Panc1 (cell line): Measurements from ENCODE around the gene NFATC2. TPM values are rescaled to one million over a fixed set of nuclear protein-coding genes. Genes with fewer than 3 reads are reported as not detected.
A peak's percentile ranks its signal among the peaks of the same experiment; 100 is the strongest.

Source experiments
- ATAC-seq: fragments of 200-7000 bp; cut with Tn5 transposase; 2 replicates; pipeline ENCODE4 v1.9.1; 2020; ENCODE audit warnings: mild to moderate bottlenecking, moderate library complexity
- BruUV-seq: library from RNA; stranded (reverse); fragments of 400-500 nt; replicated peaks from 2 replicates; lab custom pipeline; 2021; lab: Mats Ljungman, UMichigan
- CTCF ChIA-PET: fragments of 300-600 bp; sonication (Branson Sonifier 250); formaldehyde crosslinking; loops from one replicate; lab custom pipeline; 2022; ENCODE audit warnings: antibody characterized with exemption; lab: Charles Lee
- POLR2A ChIA-PET: fragments of 300-600 bp; sonication (Branson Sonifier 250); formaldehyde crosslinking; loops from one replicate; lab custom pipeline; 2022; ENCODE audit warnings: antibody characterized with exemption; lab: Charles Lee
- DNase-seq: peaks from one replicate; pipeline ENCODE4 v3.0.0-alpha.2; 2010; ENCODE audit warnings: low read depth, low spot score
- H3K27ac ChIP-seq: 2 replicates; pipeline ENCODE4 v1.5.1; 2011; ENCODE audit warnings: mild to moderate bottlenecking, low read length, inconsistent platforms
- H3K27me3 ChIP-seq: fragments of 200-500 bp; sonication (Bioruptor generic); 2 replicates; pipeline ENCODE4 v1.6.0; 2014; ENCODE audit warnings: low read length, inconsistent platforms; ENCODE audit not compliant: control insufficient read depth, insufficient read depth
- H3K36me3 ChIP-seq: fragments of 200-500 bp; sonication (Bioruptor generic); 2 replicates; pipeline ENCODE4 v1.5.1; 2014; ENCODE audit warnings: inconsistent platforms, mild to moderate bottlenecking, low read length, moderate library complexity; ENCODE audit not compliant: control insufficient read depth, insufficient read depth
- H3K4me1 ChIP-seq: 2 replicates; pipeline ENCODE4 v1.5.1; 2011; ENCODE audit warnings: inconsistent platforms, mild to moderate bottlenecking, low read length, moderate library complexity; ENCODE audit not compliant: control insufficient read depth, insufficient read depth
- H3K4me3 ChIP-seq, 2 experiments: 2 replicates each; pipeline ENCODE4 v1.5.1; 2011 to 2012; ENCODE audit warnings: low read depth in 2 of 2, low read length in 2 of 2, mild to moderate bottlenecking in 2 of 2, inconsistent platforms in 1 of 2, moderate library complexity in 1 of 2
- H3K9me3 ChIP-seq: fragments of 200-500 bp; sonication (Bioruptor generic); 2 replicates; pipeline ENCODE4 v1.5.1; 2014; ENCODE audit warnings: low read depth, mild to moderate bottlenecking, inconsistent platforms, low read length, moderate library complexity; ENCODE audit not compliant: control insufficient read depth, insufficient read depth
- CTCF ChIP-seq: fragments of 450-650 bp; IDR thresholded peaks from 2 replicates; pipeline ENCODE4 v1.5.1; 2017; ENCODE audit warnings: mild to moderate bottlenecking
- POLR2AphosphoS5 ChIP-seq: IDR thresholded peaks from 2 replicates; pipeline ENCODE4 v1.6.1; 2012; ENCODE audit warnings: mild to moderate bottlenecking, low read depth, low read length, moderate library complexity
- SIN3A ChIP-seq: IDR thresholded peaks from 2 replicates; pipeline ENCODE4 v1.6.1; 2012; ENCODE audit warnings: low read depth, mild to moderate bottlenecking, low read length, moderate library complexity, borderline replicate concordance; ENCODE audit not compliant: insufficient read depth
- TCF7L2 ChIP-seq: IDR thresholded peaks from 2 replicates; pipeline ENCODE4 v1.6.1; 2011; ENCODE audit warnings: mild to moderate bottlenecking, low read depth, low read length, inconsistent platforms
- in situ Hi-C: cut with HindIII; loops from 2 replicates; pipeline ENCODE4 v1.10.0; 2016; ENCODE audit warnings: low sequenced_read_pairs, low pct_unique_long_range_greater_than_20kb
- intact Hi-C: fragments of 100-400 bp; cut with micrococcal nuclease; formaldehyde crosslinking; loops from one replicate; pipeline ENCODE4 v1.10.0; 2022; ENCODE audit not compliant: unreplicated experiment
- total RNA-seq: library from RNA; stranded (reverse); gene quantifications from one replicate; pipeline ENCODE4 v1.2.1, GENCODE V29; 2021; ENCODE audit not compliant: unreplicated experiment
- TF ChIP-seq, protein P1 (sequence below), 2 experiments: IDR thresholded peaks; 2 replicates each; pipeline ENCODE4 v1.6.1; 2011 to 2012; ENCODE audit warnings: low read depth in 2 of 2, control low read depth in 1 of 2, low read length in 1 of 2, mild to moderate bottlenecking in 1 of 2, moderate library complexity in 1 of 2; ENCODE audit not compliant: insufficient read depth in 1 of 2

Gene NFATC2
- total RNA-seq, 1 experiment from 2014 or later: 10.6 TPM

DNA sequence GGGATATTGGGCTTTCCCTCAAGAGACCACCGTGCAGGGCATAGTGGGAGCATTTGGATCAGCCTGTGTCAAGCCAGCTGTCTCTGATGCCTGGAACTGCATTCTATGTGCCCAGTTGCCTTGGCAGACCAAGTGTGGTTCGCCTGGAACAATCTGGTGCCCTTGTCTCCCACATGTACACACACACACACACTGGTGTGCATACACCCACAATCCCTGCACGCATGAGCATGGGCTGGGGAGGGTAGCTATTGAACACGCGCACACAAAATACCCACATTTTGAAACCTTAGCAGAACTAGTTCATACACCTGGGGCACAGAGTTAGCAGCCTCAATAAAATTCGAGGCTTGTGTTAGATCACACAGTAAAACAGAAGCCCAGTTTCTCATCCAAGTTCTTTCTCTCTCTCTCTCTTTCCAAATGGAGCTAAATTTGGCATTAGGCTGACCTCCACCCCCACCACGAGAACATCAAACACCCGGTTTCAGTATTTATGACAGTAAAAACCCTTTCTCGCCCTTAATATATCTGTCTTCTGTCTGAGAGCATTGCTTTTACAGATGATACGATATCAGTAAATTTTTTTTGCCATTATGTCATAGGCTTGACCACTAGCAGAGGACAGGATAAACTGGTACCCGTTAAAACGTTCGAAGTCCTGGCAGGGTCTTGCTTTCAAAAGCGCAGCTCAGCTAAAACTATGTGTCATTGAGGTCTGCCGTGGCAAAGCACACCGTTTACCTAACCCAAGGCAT is 18.2 kb upstream of the NFATC2 start:
- H3K27me3 ChIP-seq: no peaks in the 10 kb centered on the region
- TSS peak; percentile 73 for BruUV-seq
- intact Hi-C loops (loop anchor here (10.0 kb wide), 1 partner anchor 106 kb away; no protein-coding TSS in a partner anchor), in situ Hi-C loops (no loop called here)
- peaks cover 28% of the 10 kb centered on the region for H3K4me1 ChIP-seq
- no peak for ATAC-seq
- H3K27ac ChIP-seq: peak overlapping the region; percentile 72
- peak overlapping the region; percentile 53 to 92 for H3K4me3 ChIP-seq
- POLR2A ChIA-PET: no interaction called here
- TF ChIP-seq TCF7L2 (no peak), SIN3A (no peak), POLR2AphosphoS5 (no peak), CTCF (no peak)
- TF ChIP-seq, protein P1, sequence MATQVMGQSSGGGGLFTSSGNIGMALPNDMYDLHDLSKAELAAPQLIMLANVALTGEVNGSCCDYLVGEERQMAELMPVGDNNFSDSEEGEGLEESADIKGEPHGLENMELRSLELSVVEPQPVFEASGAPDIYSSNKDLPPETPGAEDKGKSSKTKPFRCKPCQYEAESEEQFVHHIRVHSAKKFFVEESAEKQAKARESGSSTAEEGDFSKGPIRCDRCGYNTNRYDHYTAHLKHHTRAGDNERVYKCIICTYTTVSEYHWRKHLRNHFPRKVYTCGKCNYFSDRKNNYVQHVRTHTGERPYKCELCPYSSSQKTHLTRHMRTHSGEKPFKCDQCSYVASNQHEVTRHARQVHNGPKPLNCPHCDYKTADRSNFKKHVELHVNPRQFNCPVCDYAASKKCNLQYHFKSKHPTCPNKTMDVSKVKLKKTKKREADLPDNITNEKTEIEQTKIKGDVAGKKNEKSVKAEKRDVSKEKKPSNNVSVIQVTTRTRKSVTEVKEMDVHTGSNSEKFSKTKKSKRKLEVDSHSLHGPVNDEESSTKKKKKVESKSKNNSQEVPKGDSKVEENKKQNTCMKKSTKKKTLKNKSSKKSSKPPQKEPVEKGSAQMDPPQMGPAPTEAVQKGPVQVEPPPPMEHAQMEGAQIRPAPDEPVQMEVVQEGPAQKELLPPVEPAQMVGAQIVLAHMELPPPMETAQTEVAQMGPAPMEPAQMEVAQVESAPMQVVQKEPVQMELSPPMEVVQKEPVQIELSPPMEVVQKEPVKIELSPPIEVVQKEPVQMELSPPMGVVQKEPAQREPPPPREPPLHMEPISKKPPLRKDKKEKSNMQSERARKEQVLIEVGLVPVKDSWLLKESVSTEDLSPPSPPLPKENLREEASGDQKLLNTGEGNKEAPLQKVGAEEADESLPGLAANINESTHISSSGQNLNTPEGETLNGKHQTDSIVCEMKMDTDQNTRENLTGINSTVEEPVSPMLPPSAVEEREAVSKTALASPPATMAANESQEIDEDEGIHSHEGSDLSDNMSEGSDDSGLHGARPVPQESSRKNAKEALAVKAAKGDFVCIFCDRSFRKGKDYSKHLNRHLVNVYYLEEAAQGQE (IDR thresholded peaks at IDR 0.05; ENCODE audit: insufficient read depth in 1 of 2, low read depth in 2 of 2, low read length in 1 of 2): no peak
- CTCF ChIA-PET: no interaction called here
- no peak for DNase-seq
- H3K9me3 ChIP-seq: no peaks in the 10 kb centered on the region
- no peaks in the 10 kb centered on the region for H3K36me3 ChIP-seq

DNA sequence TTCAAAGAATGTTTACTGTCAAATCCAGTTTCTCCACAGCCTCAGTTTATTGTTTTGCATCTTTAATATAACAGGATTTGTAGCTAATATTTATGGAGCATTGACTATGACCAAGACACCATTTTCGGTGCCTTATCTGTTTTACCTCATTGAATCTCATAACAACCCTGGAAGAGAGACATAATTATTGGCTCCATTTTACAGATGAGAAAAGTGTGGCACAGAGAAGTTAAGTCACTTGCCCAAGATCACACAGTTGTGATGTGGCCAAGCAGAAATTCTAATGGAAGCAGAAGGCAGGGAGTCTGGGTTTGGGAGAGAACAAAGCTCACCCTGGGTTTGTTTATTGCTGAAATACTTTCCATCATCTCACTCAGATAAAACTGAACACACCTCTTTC is 17.5 kb upstream of the NFATC2 start:
- ChIA-PET CTCF (no interaction called here), POLR2A (no interaction called here)
- no peak for DNase-seq
- ATAC-seq: no peak
- Histone ChIP-seq H3K27ac (peak overlapping the region; percentile 20; the same call in 1 of the 2 replicates), H3K9me3 (no peaks in the 10 kb centered on the region), H3K27me3 (no peaks in the 10 kb centered on the region), H3K4me3 (no peak overlapping the region), H3K36me3 (no peaks in the 10 kb centered on the region), H3K4me1 (peaks cover 23% of the 10 kb centered on the region)
- no TSS peak for BruUV-seq
- no peak for TF ChIP-seq POLR2AphosphoS5
- intact Hi-C loops: loop anchor here (10.0 kb wide), 1 partner anchor 105 kb away; no protein-coding TSS in a partner anchor
- in situ Hi-C loops: no loop called here

GRCh38 chr20:51554538-51555165 is 12.1 kb upstream of the NFATC2 start:
- intact Hi-C loops (no loop called here), in situ Hi-C loops (no loop called here)
- ATAC-seq (no peak), DNase-seq (no peak)
- Histone ChIP-seq H3K27ac (no peak overlapping the region), H3K4me1 (no peaks in the 10 kb centered on the region), H3K9me3 (no peaks in the 10 kb centered on the region), H3K27me3 (no peaks in the 10 kb centered on the region), H3K36me3 (no peaks in the 10 kb centered on the region), H3K4me3 (no peak overlapping the region)
- BruUV-seq: no TSS peak
- TF ChIP-seq CTCF: no peak
- no peak for TF ChIP-seq SIN3A
- TF ChIP-seq, protein P1 (IDR thresholded peaks at IDR 0.05; ENCODE audit: insufficient read depth in 1 of 2, low read depth in 2 of 2, low read length in 1 of 2): no peak
- no peak for TF ChIP-seq TCF7L2
- TF ChIP-seq POLR2AphosphoS5: no peak
- CTCF ChIA-PET: interaction anchor here (0.6 to 1.2 kb wide), 2 partner anchors 8 to 98 kb away, joined by 3 to 4 read pairs; no protein-coding TSS in a partner anchor
- POLR2A ChIA-PET: no interaction called here
